Measurements from ENCODE around the gene KBTBD6. TPM values are rescaled to one million over a fixed set of nuclear protein-coding genes. Genes with fewer than 3 reads are reported as not detected.

Gene KBTBD6
- total RNA-seq, 1 experiment from 2014 or later = 9.2 TPM

GRCh38 chr13:41179593-41180250 lies 47.1 kb upstream of the KBTBD6 start:
- Mint-ChIP-seq H3K27ac (no peak overlapping the region), H3K4me3 (no peak overlapping the region), H3K27me3 (ENCODE audit: low read depth) (peaks cover 7% of the 10 kb centered on the region; the same call in 1 of the 2 replicates), H3K36me3 (peaks cover 35% of the 10 kb centered on the region), H3K4me1 (no peaks in the 10 kb centered on the region), H3K9me3 (peaks cover 45% of the 10 kb centered on the region)
- ChIA-PET CTCF (no interaction called here), POLR2A (no interaction called here)
- no peak for TF ChIP-seq GTF2I (CRISPR knock-in tag; conservative IDR thresholded peaks at IDR 0.05)
- TF ChIP-seq MLX (CRISPR knock-in tag; IDR thresholded peaks at IDR 0.05) = no peak
- TF ChIP-seq RORB (CRISPR knock-in tag; IDR thresholded peaks at IDR 0.05) = no peak
- no peak for TF ChIP-seq ZNF121 (CRISPR knock-in tag; IDR thresholded peaks at IDR 0.05)
- TF ChIP-seq ZSCAN18 (CRISPR knock-in tag; IDR thresholded peaks at IDR 0.05) = no peak
- no peak for TF ChIP-seq ZNF416 (CRISPR knock-in tag; IDR thresholded peaks at IDR 0.05)
- no peak for TF ChIP-seq CTCF (IDR thresholded peaks at IDR 0.05)
- no peak for TF ChIP-seq CREB1 (CRISPR knock-in tag; IDR thresholded peaks at IDR 0.05)
- no peak for ATAC-seq
- DNase-seq (ENCODE audit: low spot score) = no peak

- peaks cover 7% of the 10 kb centered on the region; the same call in 1 of the 2 replicates for H3K27me3 Mint-ChIP-seq (ENCODE audit: low read depth)
- H3K4me3 Mint-ChIP-seq = no peak overlapping the region
- TF ChIP-seq USF1 (CRISPR knock-in tag; IDR thresholded peaks at IDR 0.05) (no peak), GABPB1 (CRISPR knock-in tag; IDR thresholded peaks at IDR 0.05) (no peak), GTF2I (CRISPR knock-in tag; conservative IDR thresholded peaks at IDR 0.05) (no peak), TCF7 (CRISPR knock-in tag; IDR thresholded peaks at IDR 0.05; ENCODE audit: low read depth) (no peak), USF2 (CRISPR knock-in tag; IDR thresholded peaks at IDR 0.05) (no peak), CREB1 (CRISPR knock-in tag; IDR thresholded peaks at IDR 0.05) (no peak), MYBL2 (CRISPR knock-in tag; IDR thresholded peaks at IDR 0.05) (no peak), ATF6 (CRISPR knock-in tag; IDR thresholded peaks at IDR 0.05) (no peak), NFATC4 (CRISPR knock-in tag; IDR thresholded peaks at IDR 0.05) (no peak), PRRX2 (CRISPR knock-in tag; IDR thresholded peaks at IDR 0.05) (no peak), HMGA2 (CRISPR knock-in tag; IDR thresholded peaks at IDR 0.05) (no peak)
- H3K36me3 Mint-ChIP-seq = peaks cover 45% of the 10 kb centered on the region
- no peaks in the 10 kb centered on the region for H3K4me1 Mint-ChIP-seq
- DNase-seq (ENCODE audit: low spot score) = no peak
- peaks cover 54% of the 10 kb centered on the region for H3K9me3 Mint-ChIP-seq
- CTCF ChIA-PET = no interaction called here
- no peak for ATAC-seq
- H3K27ac Mint-ChIP-seq = no peak overlapping the region
- POLR2A ChIA-PET = interaction anchor here (0.6 kb wide), 1 partner anchor 32 kb away, joined by 4 read pairs; no protein-coding TSS in a partner anchor
Measured at GRCh38 chr13:41178040-41178439, 45.4 kb upstream of the KBTBD6 start.

Measured in WTC11 (cell line).